SK-N-SH (cell line): Measurements from ENCODE around the gene ZNF280A. TPM values are rescaled to one million over a fixed set of nuclear protein-coding genes. Genes with fewer than 3 reads are reported as not detected.

ENCODE experiments used
- CTCF ChIA-PET: fragments of 300-600, 350-600 bp; formaldehyde crosslinking; extraction: SDS; loops from one replicate; lab custom pipeline; 2021; lab: Yijun Ruan, JAX
- POLR2A ChIA-PET: fragments of 350-600 bp; sonication (Branson Sonifier 250); formaldehyde crosslinking; extraction: SDS; loops from one replicate; lab custom pipeline; 2020; ENCODE audit warnings: antibody characterized with exemption, inconsistent platforms; lab: Yijun Ruan, JAX
- DNase-seq: peaks from one replicate; pipeline ENCODE4 v3.0.0; 2012
- H2AFZ ChIP-seq: fragments of 200-600 bp; sonication (generic); 2 replicates; pipeline ENCODE4 v1.8.1; 2016; ENCODE audit warnings: antibody characterized with exemption, mild to moderate bottlenecking, low read depth
- H3F3A ChIP-seq: fragments of 200-600 bp; sonication (generic); replicated peaks from 2 replicates; pipeline ENCODE3; 2016; ENCODE audit warnings: antibody characterized with exemption, mild to moderate bottlenecking; ENCODE audit not compliant: insufficient read depth
- H3K27ac ChIP-seq, 2 experiments: fragments of 200-500 bp in 1 of 2; fragments of 200-600 bp in 1 of 2; sonication (Bioruptor generic) in 1 of 2; sonication (generic), shearing (Covaris generic) in 1 of 2; 2 replicates each; pipeline versions ENCODE4 v1.5.1 to v1.6.1; 2014 to 2016; ENCODE audit warnings: low read depth in 2 of 2, inconsistent platforms in 1 of 2, low read length in 1 of 2, mild to moderate bottlenecking in 1 of 2, mixed read lengths in 1 of 2
- H3K27me3 ChIP-seq: fragments of 200-600 bp; sonication (generic), shearing (Covaris generic); 2 replicates; pipeline ENCODE4 v1.6.1; 2016; ENCODE audit warnings: mixed run types; ENCODE audit not compliant: insufficient read depth
- H3K36me3 ChIP-seq, 2 experiments: fragments of 200-500 bp in 1 of 2; fragments of 200-600 bp in 1 of 2; sonication (Bioruptor generic) in 1 of 2; sonication (generic) in 1 of 2; replicated peaks in 1 of 2; 2 replicates each; pipeline versions ENCODE3 to v1.5.1; 2014 to 2016; ENCODE audit warnings: low read length in 1 of 2, mild to moderate bottlenecking in 1 of 2; ENCODE audit not compliant: insufficient read depth in 2 of 2, control insufficient read depth in 1 of 2
- H3K4me1 ChIP-seq, 2 experiments: fragments of 200-500 bp in 1 of 2; fragments of 200-600 bp in 1 of 2; sonication (Bioruptor generic) in 1 of 2; sonication (generic), shearing (Covaris generic) in 1 of 2; 2 replicates each; pipeline versions ENCODE4 v1.5.1 to v1.6.1; 2014 to 2016; ENCODE audit warnings: low read depth in 1 of 2, low read length in 1 of 2, mixed run types in 1 of 2; ENCODE audit not compliant: insufficient read depth in 2 of 2, control insufficient read depth in 1 of 2
- H3K4me2 ChIP-seq: fragments of 200-600 bp; sonication (generic), shearing (Covaris generic); 2 replicates; pipeline ENCODE4 v1.6.1; 2017; ENCODE audit warnings: mixed run types
- H3K4me3 ChIP-seq, 2 experiments: fragments of 200-500 bp in 1 of 2; fragments of 200-600 bp in 1 of 2; sonication (Bioruptor generic) in 1 of 2; sonication (generic), shearing (Covaris generic) in 1 of 2; 2 replicates each; pipeline versions ENCODE4 v1.5.1 to v1.8.1; 2014 to 2016; ENCODE audit warnings: low read depth in 2 of 2, inconsistent platforms in 1 of 2, low read length in 1 of 2, mild to moderate bottlenecking in 1 of 2, mixed read lengths in 1 of 2, moderate library complexity in 1 of 2
- H3K79me2 ChIP-seq: fragments of 200-600 bp; sonication (generic); 2 replicates; pipeline ENCODE4 v1.8.1; 2017; ENCODE audit warnings: mild to moderate bottlenecking; ENCODE audit not compliant: insufficient read depth
- H3K9ac ChIP-seq: fragments of 200-600 bp; sonication (generic); 2 replicates; pipeline ENCODE4 v1.6.1; 2017; ENCODE audit warnings: mixed run types
- H3K9me2 ChIP-seq: fragments of 200-600 bp; sonication (generic); 2 replicates; pipeline ENCODE4 v1.6.1; 2017; ENCODE audit warnings: mixed run types
- H3K9me3 ChIP-seq: fragments of 200-600 bp; sonication (generic); 2 replicates; pipeline ENCODE4 v1.6.1; 2017; ENCODE audit warnings: mixed run types, mild to moderate bottlenecking, moderate library complexity
- H4K20me1 ChIP-seq: fragments of 200-600 bp; sonication (generic); 2 replicates; pipeline ENCODE4 v1.6.1; 2017; ENCODE audit warnings: mild to moderate bottlenecking, mixed run types; ENCODE audit not compliant: insufficient read depth
- CHD2 ChIP-seq: fragments of 150-350 bp; IDR thresholded peaks from 2 replicates; pipeline ENCODE4 v1.6.1; 2018; ENCODE audit warnings: low read length; ENCODE audit not compliant: partially characterized antibody
- ELF1 ChIP-seq: IDR thresholded peaks from 2 replicates; pipeline ENCODE4 v1.4.0; 2012
- EP300 ChIP-seq, 2 experiments: IDR thresholded peaks; 2 replicates each; pipeline versions ENCODE4 v1.4.0 to v1.6.1; 2012; ENCODE audit warnings: borderline replicate concordance in 1 of 2, low read depth in 1 of 2, low read length in 1 of 2
- EZH2phosphoT487 ChIP-seq: fragments of 200-600 bp; sonication (generic); IDR thresholded peaks from 2 replicates; pipeline ENCODE4 v1.6.1; 2017; ENCODE audit warnings: low read depth, mixed run types, mild to moderate bottlenecking, antibody characterized with exemption, moderate library complexity, borderline replicate concordance
- FOSL2 ChIP-seq: IDR thresholded peaks from 2 replicates; pipeline ENCODE4 v1.4.0; 2012; ENCODE audit warnings: low read depth, mild to moderate bottlenecking, moderate library complexity, borderline replicate concordance
- FOXJ3 ChIP-seq: sonication (generic); formaldehyde crosslinking; IDR thresholded peaks from 2 replicates; pipeline ENCODE4 v1.5.1; 2020; ENCODE audit warnings: mild to moderate bottlenecking, missing genetic modification reagents
- FOXM1 ChIP-seq: IDR thresholded peaks from 2 replicates; pipeline ENCODE4 v1.4.0; 2012; ENCODE audit warnings: low read depth, mild to moderate bottlenecking
- GABPA ChIP-seq: IDR thresholded peaks from 2 replicates; pipeline ENCODE4 v1.4.0; 2012; ENCODE audit warnings: low read depth, mild to moderate bottlenecking
- GATA2 ChIP-seq: sonication (generic); formaldehyde crosslinking; IDR thresholded peaks from 2 replicates; pipeline ENCODE4 v1.5.0; 2020; ENCODE audit warnings: mild to moderate bottlenecking, missing genetic modification reagents
- JUND ChIP-seq: IDR thresholded peaks from 2 replicates; pipeline ENCODE4 v1.4.0; 2012
- MEF2A ChIP-seq: IDR thresholded peaks from 2 replicates; pipeline ENCODE4 v1.4.0; 2012; ENCODE audit warnings: low read depth, borderline replicate concordance
- NFIC ChIP-seq: IDR thresholded peaks from 2 replicates; pipeline ENCODE4 v1.4.0; 2012; ENCODE audit warnings: borderline replicate concordance
- POLR2AphosphoS5 ChIP-seq: IDR thresholded peaks from 2 replicates; pipeline ENCODE4 v1.6.1; 2012; ENCODE audit warnings: low read depth, low read length
- RCOR1 ChIP-seq: fragments of 150-350 bp; IDR thresholded peaks from 2 replicates; pipeline ENCODE4 v1.6.1; 2017; ENCODE audit warnings: antibody characterized with exemption, low read length
- RXRA ChIP-seq: IDR thresholded peaks from 2 replicates; pipeline ENCODE4 v1.4.0; 2012; ENCODE audit warnings: low read depth, mild to moderate bottlenecking, borderline replicate concordance
- SIN3A ChIP-seq: IDR thresholded peaks from 2 replicates; pipeline ENCODE4 v1.6.1; 2012; ENCODE audit warnings: low read depth, mild to moderate bottlenecking, low read length, moderate library complexity, borderline replicate concordance
- SMC3 ChIP-seq: IDR thresholded peaks from 2 replicates; pipeline ENCODE4 v1.6.1; 2012; ENCODE audit warnings: low read depth, low read length, improper control_type of control experiment
- TCF12 ChIP-seq: IDR thresholded peaks from 2 replicates; pipeline ENCODE4 v1.4.0; 2012
- YY1 ChIP-seq: IDR thresholded peaks from 2 replicates; pipeline ENCODE4 v1.4.0; 2012; ENCODE audit warnings: low read depth, mild to moderate bottlenecking
- WGBS: methylation state at CpG from one replicate; pipeline ENCODE4 v1.1.6; 2017; ENCODE audit warnings: low lambda C conversion rate; 5-methylcytosine and 5-hydroxymethylcytosine counted together
- polyA plus RNA-seq, 3 experiments: library from polyadenylated mRNA; depleted of rRNA; stranded (reverse); fragments of >200 nt; gene quantifications; 2 replicates each; pipeline ENCODE4 v1.2.3, GENCODE V29; 2012
- TF ChIP-seq, protein P1 (sequence below): fragments of 150-350 bp; IDR thresholded peaks from 2 replicates; pipeline ENCODE4 v1.6.1; 2016; ENCODE audit warnings: mild to moderate bottlenecking, low read depth, low read length
- TF ChIP-seq, protein P2 (sequence below): IDR thresholded peaks from 2 replicates; pipeline ENCODE4 v1.4.0; 2012; ENCODE audit warnings: low read depth, borderline replicate concordance
- TF ChIP-seq, protein P3 (sequence below): IDR thresholded peaks from 2 replicates; pipeline ENCODE4 v1.4.0; 2012; ENCODE audit warnings: low read depth

The ZNF280A gene
- polyA plus RNA-seq, 1 of the 3 experiments (the other 2 are of a cell fraction) = not detected

DNA sequence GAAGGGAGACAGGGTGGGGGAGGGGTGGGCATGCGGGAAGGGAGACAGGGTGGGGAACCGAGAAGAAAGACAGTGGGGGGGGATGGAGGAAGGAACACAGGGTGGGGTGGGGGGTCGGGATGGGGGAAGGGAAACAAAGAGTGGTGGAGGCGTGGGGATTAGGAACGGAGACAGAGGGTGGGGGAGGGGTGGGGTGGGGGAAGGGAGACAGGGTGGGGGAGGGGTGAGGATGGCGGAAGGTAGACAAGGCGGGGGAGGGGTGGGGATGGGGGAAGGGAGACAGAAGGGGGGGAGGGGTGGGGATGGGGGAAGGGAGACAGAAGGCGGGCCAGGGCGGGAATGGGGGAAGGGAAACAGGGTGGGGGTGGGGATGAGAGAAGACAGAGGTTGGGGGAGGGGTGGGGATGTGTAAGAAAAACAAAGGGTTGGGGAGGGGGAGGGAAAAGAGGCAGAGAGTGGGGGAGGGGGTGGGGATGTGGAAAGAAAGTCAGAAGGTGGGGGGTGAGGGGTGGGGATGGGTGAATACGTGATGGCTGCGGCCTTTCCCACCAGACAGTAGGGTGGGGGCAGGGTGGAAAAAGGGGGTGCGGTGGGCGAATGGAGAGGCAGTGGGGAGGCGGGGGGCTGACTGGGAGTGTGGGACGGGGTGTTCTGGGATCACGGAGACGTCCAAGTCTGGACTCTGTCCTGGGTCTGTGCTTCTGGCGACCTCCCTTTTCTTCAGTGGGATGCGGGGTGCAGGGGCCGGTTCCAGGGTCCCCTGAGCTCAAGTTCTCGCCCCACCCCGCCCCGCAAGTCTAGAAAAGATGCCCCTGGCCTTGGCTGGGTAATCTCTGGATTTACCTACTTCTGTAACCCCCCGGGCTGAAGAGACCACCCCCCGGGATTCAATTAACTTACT, 38.3 kb upstream of the ZNF280A start:
- WGBS = 2% methylated on average over 23 of the region's 25 CpGs
- peak; percentile 75 for DNase-seq
- peak overlapping the region; percentile 58 to 92 for H3K4me3 ChIP-seq
- no peaks in the 10 kb centered on the region for H3K9me3 ChIP-seq
- peak overlapping the region; percentile 82 for H3K4me2 ChIP-seq
- peaks cover 23 to 24% of the 10 kb centered on the region in 2 experiments for H3K36me3 ChIP-seq
- H3K9ac ChIP-seq = peak overlapping the region; percentile 87
- CTCF ChIA-PET = interaction anchor here (0.6 to 2.4 kb wide), 28 partner anchors 8 to 587 kb away, joined by 3 to 22 read pairs (median 5); partner anchors contain the start of genes RAB36 and ZNF280B
- H3F3A ChIP-seq = peaks cover 2% of the 10 kb centered on the region
- H2AFZ ChIP-seq = peak overlapping the region; percentile 84; the same call in 1 of the 2 replicates
- H3K79me2 ChIP-seq = peaks cover 46% of the 10 kb centered on the region
- POLR2A ChIA-PET = interaction anchor here (0.5 to 0.9 kb wide), 2 partner anchors 12 to 17 kb away, joined by 3 to 6 read pairs; no protein-coding TSS in a partner anchor
- peaks cover 40% of the 10 kb centered on the region for H4K20me1 ChIP-seq
- H3K4me1 ChIP-seq = peaks cover 4 to 39% of the 10 kb centered on the region in 2 experiments; a peak in 3 of 4 replicates
- H3K9me2 ChIP-seq = no peaks in the 10 kb centered on the region
- no peaks in the 10 kb centered on the region for H3K27me3 ChIP-seq
- H3K27ac ChIP-seq = peak overlapping the region; percentile 87 to 89
- no peak for TF ChIP-seq MEF2A
- peak; percentile 71 for TF ChIP-seq CHD2
- TF ChIP-seq, all 33 proteins: peak for 1

DNA sequence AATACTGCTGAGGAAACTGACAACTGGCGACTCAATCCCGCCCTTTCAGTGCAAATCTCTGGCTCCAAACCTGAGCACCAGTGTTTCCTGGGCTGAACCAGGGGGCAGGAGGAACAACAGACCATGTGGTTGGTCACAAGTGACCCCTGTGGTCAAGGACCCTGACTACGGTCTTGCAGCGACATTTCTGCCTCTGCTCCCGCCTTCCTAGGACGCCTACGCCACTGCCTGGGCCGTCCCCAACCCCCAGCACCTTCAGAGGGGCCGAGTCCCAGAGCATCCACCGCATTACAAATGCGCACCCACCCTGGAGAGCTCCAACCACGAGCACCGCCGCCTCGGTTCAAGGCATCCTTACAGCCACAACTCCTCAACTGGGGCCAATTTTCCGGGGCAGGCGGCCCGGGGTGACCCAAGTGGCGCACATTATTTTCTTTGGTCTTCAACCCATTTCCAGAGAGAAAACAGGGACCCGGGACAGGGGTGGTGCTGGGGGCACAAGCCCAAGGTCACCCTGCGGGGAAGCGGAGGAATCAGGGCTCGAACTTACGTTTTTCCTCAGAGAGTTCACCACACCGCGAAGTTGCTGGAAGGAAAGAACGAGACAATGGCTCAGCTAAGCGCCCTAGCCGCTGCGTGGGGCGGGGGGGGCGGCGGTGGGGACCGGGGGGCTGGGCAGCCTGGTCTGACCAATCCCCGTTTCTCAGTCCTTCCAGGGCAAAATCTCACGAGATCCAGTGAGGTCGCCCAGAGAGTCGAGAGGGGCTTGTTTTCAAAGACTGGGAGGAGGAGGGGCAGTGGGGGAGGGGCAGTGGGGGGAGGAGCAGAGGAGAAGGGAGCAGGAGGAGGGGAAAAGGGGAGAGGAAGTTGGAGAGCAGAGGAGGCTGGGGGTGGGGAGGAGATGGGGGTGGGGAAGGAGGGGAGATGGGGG, 37.2 kb upstream of the ZNF280A start:
- H3K4me3 ChIP-seq = peak overlapping the region; percentile 71 to 97
- H3K4me2 ChIP-seq = peak overlapping the region; percentile 99
- ChIA-PET POLR2A (no interaction called here), CTCF (interaction anchor here (0.9 to 1.6 kb wide), 3 partner anchors 11 to 49 kb away, joined by 3 read pairs; partner anchors contain the start of gene ZNF280B)
- H2AFZ ChIP-seq = peak overlapping the region; percentile 70; the same call in 1 of the 2 replicates
- peak; percentile 90 for DNase-seq
- peaks cover 57% of the 10 kb centered on the region for H3K79me2 ChIP-seq
- no peaks in the 10 kb centered on the region for H3K27me3 ChIP-seq
- no peaks in the 10 kb centered on the region for H3K9me2 ChIP-seq
- peaks cover 2% of the 10 kb centered on the region for H3F3A ChIP-seq
- H4K20me1 ChIP-seq = peaks cover 50% of the 10 kb centered on the region
- peak overlapping the region; percentile 93 for H3K9ac ChIP-seq
- no peaks in the 10 kb centered on the region for H3K9me3 ChIP-seq
- H3K36me3 ChIP-seq = peaks cover 33 to 34% of the 10 kb centered on the region in 2 experiments
- 5% methylated on average over 33 of the region's 38 CpGs for WGBS
- peak overlapping the region; percentile 68 to 90 for H3K27ac ChIP-seq
- H3K4me1 ChIP-seq = peaks cover 4 to 49% of the 10 kb centered on the region in 2 experiments; a peak in 3 of 4 replicates
- TF ChIP-seq, protein P1, sequence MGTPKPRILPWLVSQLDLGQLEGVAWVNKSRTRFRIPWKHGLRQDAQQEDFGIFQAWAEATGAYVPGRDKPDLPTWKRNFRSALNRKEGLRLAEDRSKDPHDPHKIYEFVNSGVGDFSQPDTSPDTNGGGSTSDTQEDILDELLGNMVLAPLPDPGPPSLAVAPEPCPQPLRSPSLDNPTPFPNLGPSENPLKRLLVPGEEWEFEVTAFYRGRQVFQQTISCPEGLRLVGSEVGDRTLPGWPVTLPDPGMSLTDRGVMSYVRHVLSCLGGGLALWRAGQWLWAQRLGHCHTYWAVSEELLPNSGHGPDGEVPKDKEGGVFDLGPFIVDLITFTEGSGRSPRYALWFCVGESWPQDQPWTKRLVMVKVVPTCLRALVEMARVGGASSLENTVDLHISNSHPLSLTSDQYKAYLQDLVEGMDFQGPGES = no peak
- TF ChIP-seq FOSL2 (no peak), FOXJ3 (no peak), RCOR1 (no peak), POLR2AphosphoS5 (peak; percentile 29; the same call in 1 of the 2 replicates), CHD2 (peak; percentile 98), RXRA (no peak), GABPA (no peak), EZH2phosphoT487 (no peak), FOXM1 (no peak), YY1 (no peak), TCF12 (no peak), JUND (no peak), NFIC (no peak), GATA2 (CRISPR knock-in tag) (no peak), EP300 (IDR thresholded peaks at IDR 0.05; ENCODE audit: borderline replicate concordance in 1 of 2, low read depth in 1 of 2, low read length in 1 of 2) (0 out of 4 replicates have a peak, but pooled peaks of 1 of the 2 experiments have one; percentile 16), SMC3 (no peak), SIN3A (no peak), ELF1 (no peak)
- TF ChIP-seq, protein P2, sequence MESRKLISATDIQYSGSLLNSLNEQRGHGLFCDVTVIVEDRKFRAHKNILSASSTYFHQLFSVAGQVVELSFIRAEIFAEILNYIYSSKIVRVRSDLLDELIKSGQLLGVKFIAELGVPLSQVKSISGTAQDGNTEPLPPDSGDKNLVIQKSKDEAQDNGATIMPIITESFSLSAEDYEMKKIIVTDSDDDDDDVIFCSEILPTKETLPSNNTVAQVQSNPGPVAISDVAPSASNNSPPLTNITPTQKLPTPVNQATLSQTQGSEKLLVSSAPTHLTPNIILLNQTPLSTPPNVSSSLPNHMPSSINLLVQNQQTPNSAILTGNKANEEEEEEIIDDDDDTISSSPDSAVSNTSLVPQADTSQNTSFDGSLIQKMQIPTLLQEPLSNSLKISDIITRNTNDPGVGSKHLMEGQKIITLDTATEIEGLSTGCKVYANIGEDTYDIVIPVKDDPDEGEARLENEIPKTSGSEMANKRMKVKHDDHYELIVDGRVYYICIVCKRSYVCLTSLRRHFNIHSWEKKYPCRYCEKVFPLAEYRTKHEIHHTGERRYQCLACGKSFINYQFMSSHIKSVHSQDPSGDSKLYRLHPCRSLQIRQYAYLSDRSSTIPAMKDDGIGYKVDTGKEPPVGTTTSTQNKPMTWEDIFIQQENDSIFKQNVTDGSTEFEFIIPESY = peak; percentile 89; the same call in 1 of the 2 replicates
- TF ChIP-seq, protein P3, sequence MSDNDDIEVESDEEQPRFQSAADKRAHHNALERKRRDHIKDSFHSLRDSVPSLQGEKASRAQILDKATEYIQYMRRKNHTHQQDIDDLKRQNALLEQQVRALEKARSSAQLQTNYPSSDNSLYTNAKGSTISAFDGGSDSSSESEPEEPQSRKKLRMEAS = no peak
